ENCODE results near the gene MYBPH. TPM values are rescaled to one million over a fixed set of nuclear protein-coding genes. Genes with fewer than 3 reads are reported as not detected.

Gene MYBPH
- total and polyA plus RNA-seq, 5 experiments from 2014 or later = not detected

DNA sequence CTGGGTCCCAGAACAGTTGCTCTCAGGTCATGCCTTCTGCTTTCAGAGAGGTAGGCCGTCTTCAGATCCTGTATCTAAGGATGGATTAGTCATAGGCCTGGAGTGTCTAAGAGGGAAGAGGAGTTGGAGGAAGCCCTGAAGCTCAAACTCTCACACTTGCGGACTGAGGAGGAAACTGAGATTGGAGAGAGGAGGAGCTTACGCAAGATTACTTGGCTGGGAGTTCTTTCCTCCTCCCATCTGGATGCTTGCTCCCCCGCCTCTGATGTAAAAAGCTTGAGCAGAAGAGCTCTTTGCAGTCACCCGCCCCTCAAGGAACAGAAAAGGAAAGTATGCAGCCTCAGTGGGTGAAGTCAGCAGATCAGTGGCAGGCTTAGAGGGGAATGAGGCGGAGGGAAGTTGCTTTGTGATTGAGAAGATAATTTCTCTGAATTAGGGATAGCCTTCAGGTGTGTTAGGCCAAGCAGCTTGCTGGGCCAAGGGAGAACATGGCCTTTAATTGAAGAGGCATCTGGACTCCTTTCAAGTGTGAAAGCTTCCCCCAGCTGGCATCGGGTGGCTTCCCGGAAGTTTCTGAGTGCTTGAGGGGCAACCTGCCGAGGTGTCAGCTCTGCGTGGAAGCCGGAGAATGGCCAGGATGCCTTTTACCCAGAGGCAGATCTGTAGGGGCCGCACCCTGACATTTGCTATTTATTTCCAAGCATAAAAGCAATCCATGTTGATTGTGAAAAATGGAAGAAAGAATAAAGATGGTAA, 41.5 kb downstream of the MYBPH start:
- H3K4me3 Mint-ChIP-seq = no peak overlapping the region
- H3K27ac Mint-ChIP-seq = no peak overlapping the region
- peaks cover 8 to 32% (median 27%) of the 10 kb centered on the region in 5 donors for H3K27me3 Mint-ChIP-seq
- no peak for ATAC-seq
- no peak for DNase-seq
- no peaks in the 10 kb centered on the region for H3K36me3 Mint-ChIP-seq
- H3K9me3 Mint-ChIP-seq = no peaks in the 10 kb centered on the region
- POLR2A ChIA-PET = no interaction called here
- peaks cover 0 to 12% (median 4%) of the 10 kb centered on the region in 4 donors for H3K4me1 Mint-ChIP-seq

DNA sequence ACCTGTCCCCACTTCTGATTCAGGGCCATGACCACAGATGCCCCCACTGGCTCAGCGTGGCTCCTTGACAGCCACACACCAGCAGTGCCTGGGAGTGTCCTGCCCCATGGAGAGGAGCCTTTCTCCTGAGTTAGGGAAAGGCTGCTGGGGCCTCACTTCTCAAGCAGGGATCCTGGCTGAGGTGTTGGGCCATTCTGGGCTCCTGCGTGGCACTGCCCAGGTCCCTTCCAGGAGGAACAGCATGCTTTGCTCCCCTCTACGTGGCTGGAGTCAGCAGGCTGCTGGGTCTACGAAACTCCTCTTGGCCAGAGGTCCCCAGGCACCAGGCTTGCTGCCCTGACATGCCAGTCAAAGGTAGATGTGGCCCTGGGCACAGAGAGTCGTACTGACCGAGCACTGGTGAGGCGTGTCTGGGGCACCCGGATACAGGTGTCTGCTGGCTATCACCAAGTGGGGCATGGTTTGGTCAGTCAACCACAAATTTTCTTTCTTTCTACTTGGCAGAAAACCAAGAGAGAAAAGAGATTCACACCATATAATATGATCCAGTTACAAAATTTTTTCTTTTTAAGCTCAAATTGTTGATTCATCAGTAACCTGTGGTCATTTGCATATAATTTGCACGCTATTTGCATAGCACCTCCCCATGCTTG, 44.0 kb downstream of the MYBPH start:
- peaks cover 8 to 20% (median 18%) of the 10 kb centered on the region in 4 donors for H3K4me1 Mint-ChIP-seq
- no peak overlapping the region for H3K4me3 Mint-ChIP-seq
- H3K27ac Mint-ChIP-seq = no peak overlapping the region
- no peaks in the 10 kb centered on the region for H3K9me3 Mint-ChIP-seq
- ATAC-seq (no peak), DNase-seq (no peak)
- H3K27me3 Mint-ChIP-seq = peaks cover 19 to 50% (median 42%) of the 10 kb centered on the region in 5 donors
- H3K36me3 Mint-ChIP-seq = no peaks in the 10 kb centered on the region
- POLR2A ChIA-PET = no interaction called here

DNA sequence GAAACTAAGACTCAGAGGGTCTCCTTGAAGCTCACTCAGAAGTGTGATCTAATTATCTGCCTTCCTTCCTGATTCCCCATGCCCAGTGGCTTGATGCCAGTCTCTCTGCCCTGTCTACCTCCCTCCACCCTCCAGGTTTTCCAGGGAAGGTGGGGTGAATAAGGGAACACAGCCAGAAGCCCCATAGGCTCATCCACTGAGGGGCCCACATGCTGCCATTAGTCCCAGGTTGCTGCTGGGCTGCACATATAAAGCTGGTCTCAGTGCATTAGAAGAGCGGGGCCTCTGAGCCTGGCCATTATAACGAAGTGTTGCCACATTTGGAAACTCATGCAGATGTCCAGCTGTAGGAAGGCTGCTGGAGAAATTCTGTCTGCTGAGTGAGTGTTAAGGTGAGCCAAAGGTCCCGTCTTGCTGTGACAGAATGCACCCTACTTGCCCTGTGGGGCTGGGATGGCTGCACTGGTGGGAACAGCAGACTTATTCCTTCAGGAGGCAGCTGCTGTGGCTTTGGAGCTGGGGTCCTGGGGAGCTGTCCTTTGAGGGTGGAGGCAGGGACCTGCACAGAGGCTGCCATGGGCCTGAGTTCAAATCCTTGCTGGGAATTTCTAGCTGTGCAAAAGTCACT, 45.2 kb downstream of the MYBPH start:
- Mint-ChIP-seq H3K36me3 (no peaks in the 10 kb centered on the region), H3K9me3 (no peaks in the 10 kb centered on the region), H3K4me3 (no peak overlapping the region), H3K27ac (peak overlapping the region in 1 of 10 donors; percentile 20), H3K27me3 (peaks cover 25 to 59% (median 50%) of the 10 kb centered on the region in 5 donors), H3K4me1 (peaks cover 11 to 16% (median 13%) of the 10 kb centered on the region in 4 donors)
- DNase-seq (no peak), ATAC-seq (no peak)
- POLR2A ChIA-PET = no interaction called here

DNA sequence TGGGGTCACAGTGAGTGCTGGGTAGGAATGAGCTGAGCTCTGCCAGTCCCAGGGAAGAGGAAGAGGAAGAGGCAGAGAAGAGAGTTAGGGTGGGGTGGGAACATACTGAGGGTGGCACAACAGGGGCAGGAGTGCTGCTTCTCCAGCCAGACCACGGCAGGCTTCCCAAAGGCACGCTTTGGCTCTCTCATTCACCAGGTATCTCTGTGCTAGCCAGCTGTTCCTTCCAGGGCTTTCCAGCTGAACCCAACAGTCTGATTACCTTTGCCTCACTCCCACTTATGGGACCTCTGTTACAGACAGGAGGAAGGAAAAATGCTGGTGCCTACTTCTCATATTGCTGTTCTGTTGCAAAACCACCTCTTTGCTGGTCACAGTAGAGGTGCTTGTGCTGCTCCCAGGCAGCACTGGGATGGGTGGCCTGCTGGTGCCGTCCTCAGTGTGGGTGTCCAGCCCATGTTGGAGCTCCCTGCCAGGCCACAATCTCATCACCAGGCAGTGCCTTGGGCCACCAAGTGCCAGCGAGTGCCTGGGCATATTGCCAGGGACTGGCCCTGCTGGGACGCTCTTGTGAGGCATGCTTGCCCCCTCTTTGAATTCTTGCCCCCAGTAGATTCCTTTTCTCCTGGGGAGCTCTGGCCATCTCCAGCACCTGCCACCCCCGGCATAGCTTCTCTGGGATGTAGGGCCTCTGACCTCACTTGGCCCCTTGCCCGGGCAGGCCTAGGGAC, 46.0 kb downstream of the MYBPH start:
- peak in 1 of 10 donors; percentile 6 for DNase-seq
- POLR2A ChIA-PET = no interaction called here
- no peak for ATAC-seq
- Mint-ChIP-seq H3K9me3 (no peaks in the 10 kb centered on the region), H3K4me3 (no peak overlapping the region), H3K4me1 (peaks cover 11 to 16% (median 13%) of the 10 kb centered on the region in 4 donors), H3K27ac (no peak overlapping the region), H3K27me3 (peaks cover 31 to 66% (median 56%) of the 10 kb centered on the region in 5 donors), H3K36me3 (no peaks in the 10 kb centered on the region)

DNA sequence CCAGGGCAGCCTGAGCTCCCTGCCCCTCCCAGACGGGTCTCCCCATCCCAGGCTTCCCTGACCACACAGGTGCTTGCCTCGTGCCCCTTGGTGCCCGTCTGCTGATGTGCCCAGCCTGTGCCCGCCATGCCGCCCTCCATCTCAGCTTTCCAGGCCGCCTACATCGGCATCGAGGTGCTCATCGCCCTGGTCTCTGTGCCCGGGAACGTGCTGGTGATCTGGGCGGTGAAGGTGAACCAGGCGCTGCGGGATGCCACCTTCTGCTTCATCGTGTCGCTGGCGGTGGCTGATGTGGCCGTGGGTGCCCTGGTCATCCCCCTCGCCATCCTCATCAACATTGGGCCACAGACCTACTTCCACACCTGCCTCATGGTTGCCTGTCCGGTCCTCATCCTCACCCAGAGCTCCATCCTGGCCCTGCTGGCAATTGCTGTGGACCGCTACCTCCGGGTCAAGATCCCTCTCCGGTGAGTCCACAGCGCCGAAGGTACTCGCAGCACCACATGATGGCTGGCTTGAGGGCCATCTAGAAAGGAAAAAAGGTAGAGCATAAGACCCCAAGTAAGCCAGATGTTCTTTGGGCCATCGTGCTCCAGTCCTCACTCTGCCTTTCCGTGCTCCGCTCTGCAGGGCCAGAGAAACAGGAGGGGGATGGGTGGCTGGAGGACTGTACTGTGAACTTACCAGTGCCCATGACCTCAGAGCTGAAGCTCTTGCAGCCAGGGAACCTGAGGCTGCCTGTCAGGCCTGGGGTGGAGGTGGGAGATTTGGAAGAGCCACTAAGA, 46.7 kb downstream of the MYBPH start:
- ATAC-seq = no peak
- Mint-ChIP-seq H3K36me3 (no peaks in the 10 kb centered on the region), H3K27ac (no peak overlapping the region), H3K9me3 (no peaks in the 10 kb centered on the region), H3K4me3 (peak overlapping the region in 2 of 10 donors; percentile 29 to 40), H3K4me1 (peaks cover 11 to 16% (median 13%) of the 10 kb centered on the region in 4 donors), H3K27me3 (peaks cover 33 to 73% (median 60%) of the 10 kb centered on the region in 5 donors)
- POLR2A ChIA-PET = no interaction called here
- peak in 1 of 10 donors; percentile 7 for DNase-seq

DNA sequence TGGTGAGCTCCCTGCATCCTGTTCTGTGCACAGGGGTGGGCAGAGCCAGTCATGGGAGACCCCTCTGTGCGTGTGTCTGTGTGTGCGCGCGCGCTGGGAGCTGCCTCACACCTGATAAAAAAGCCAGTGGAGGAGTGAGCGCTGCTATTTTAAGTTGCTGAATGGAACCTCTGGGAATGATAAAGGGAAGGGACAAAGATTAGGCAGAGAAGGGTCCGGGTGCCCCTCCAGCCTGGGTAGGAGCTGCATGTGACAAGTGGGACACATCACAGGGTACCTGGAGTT, 47.3 kb downstream of the MYBPH start:
- Mint-ChIP-seq H3K36me3 (no peaks in the 10 kb centered on the region), H3K9me3 (no peaks in the 10 kb centered on the region), H3K4me3 (peak overlapping the region in 2 of 10 donors; percentile 47 to 65), H3K27me3 (peaks cover 35 to 78% (median 64%) of the 10 kb centered on the region in 5 donors), H3K4me1 (peaks cover 11 to 16% (median 13%) of the 10 kb centered on the region in 4 donors), H3K27ac (no peak overlapping the region)
- POLR2A ChIA-PET = no interaction called here
- DNase-seq (peak in 1 of 10 donors; percentile 12), ATAC-seq (no peak)

DNA sequence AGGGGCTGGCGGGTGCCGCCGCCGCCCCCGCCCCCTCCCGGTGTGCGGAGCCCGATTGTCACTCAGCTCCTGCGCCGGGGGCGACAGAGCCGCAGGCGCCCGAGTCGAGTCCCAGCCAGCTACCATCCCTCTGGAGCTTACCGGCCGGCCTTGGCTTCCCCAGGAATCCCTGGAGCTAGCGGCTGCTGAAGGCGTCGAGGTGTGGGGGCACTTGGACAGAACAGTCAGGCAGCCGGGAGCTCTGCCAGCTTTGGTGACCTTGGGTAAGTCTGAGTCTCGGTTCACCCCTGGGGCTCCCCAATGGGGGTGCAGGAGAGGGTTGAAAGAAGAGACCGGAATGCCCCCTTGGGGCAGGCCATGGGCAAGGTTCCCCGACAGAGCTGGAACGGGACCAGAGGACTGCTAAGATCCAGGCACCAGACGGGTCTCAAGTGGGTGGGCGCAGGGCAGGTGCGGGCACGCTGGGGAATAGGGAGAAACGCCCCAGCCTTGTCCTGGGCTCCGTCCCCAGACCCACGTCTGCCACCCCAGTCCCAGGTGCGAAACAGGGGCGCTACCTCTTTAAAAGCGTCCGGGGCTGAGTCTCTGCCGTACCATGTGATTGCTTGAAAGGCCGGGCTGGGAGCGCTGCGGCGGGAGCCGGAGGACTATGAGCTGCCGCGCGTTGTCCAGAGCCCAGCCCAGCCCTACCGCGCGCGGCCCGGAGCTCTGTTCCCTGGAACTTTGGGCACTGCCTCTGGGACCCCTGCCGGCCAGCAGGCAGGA, 47.8 kb downstream of the MYBPH start, which contains the start of gene ADORA1:
Gene ADORA1, plus strand, starts transcription at position 61 of the 765 bp plus-strand sequence. CDS start 1,116 bp downstream, outside the sequence.
- Mint-ChIP-seq H3K36me3 (no peaks in the 10 kb centered on the region), H3K4me3 (peak within 1 kb of the TSS in 8 of 10 donors; percentile 33 to 71 (median 64)), H3K4me1 (peaks cover 11 to 16% (median 13%) of the 10 kb centered on the region in 4 donors), H3K27me3 (peaks cover 35 to 79% (median 64%) of the 10 kb centered on the region in 5 donors), H3K27ac (peak within 1 kb of the TSS in 1 of 10 donors; percentile 9), H3K9me3 (no peaks in the 10 kb centered on the region)
- ATAC-seq = no peak
- POLR2A ChIA-PET = no interaction called here
- peak in 1 of 10 donors; percentile 16 for DNase-seq

DNA sequence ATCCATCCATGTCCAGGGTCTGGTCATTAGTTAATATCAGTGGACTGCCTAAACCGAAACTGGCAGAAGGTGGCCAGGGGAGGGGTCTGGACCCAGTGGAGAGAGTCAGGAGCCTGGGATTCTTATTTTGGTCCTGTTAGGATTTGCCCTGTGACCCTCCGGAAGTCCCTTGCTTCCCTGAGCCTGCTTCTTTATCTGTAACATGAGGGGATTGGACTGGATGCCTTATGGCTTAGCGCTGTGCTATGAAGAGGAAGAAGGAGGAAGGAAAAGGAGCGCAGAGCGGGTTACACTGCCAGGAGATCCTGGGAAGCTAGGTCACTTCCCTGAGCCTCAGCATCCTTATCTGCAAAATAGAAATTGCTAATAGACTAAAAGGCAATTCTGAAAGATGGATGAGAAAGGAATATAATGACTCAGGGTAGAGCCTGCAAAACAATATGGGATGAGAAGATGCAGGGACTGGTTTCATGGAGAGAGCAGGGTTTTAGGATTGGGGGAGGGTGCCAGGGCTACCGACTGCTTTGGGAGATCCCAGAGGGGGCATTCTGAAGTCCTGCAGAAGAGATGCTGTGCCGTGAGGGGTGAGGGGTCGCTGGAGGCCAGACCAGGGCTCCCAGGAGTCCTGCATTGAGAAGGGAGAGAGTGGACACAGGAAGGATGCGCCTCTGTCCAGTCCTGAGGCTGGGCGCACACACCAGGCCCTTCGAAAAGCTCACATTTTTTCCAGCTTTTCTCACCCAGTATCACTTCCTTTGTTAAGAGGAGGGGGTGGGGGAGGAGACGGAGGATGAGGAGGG, 48.6 kb downstream of the MYBPH start:
- Mint-ChIP-seq H3K4me3 (peak overlapping the region in 8 of 10 donors; percentile 33 to 71 (median 63)), H3K27ac (peak overlapping the region in 1 of 10 donors; percentile 9)
- DNase-seq = peak in 1 of 10 donors; percentile 6

DNA sequence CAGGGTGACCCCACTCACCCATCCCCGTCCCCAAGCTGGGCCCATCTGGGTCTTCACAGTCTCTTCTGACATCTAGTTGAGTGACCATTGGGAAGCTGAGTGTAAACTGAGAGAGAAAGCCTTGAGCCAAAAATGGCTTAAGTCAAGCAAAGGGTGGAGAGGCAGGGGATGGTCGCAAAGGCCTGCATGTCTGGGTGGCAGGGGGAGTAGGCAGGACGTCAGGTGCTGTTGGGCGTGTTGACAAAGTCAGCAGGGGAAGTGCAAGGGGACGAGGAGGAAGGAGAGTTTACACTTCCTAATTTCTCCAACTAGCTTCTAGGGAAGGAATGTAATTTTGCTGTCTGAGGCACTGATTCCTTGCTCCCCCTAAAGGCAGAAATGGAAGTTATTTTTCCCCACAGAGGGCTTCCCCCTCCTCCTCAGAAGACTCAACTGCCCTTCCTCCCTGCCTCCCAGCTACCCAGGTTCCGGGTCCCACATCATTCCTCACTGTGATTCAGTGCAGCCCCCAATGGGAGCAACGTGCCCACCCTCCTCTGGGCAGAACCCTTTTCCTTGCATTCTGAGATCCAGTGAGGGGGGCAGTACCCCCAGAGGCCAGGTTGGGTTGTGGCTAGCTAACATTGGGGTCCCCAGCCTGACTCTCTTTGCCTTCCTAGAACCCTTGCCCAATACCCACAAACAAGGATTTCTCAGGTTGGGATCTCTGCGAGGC, 49.3 kb downstream of the MYBPH start:
- ATAC-seq = no peak
- peak overlapping the region in 1 of 10 donors; percentile 9 for H3K27ac Mint-ChIP-seq
- peaks cover 40 to 85% (median 70%) of the 10 kb centered on the region in 5 donors for H3K27me3 Mint-ChIP-seq
- POLR2A ChIA-PET = no interaction called here
- no peaks in the 10 kb centered on the region for H3K36me3 Mint-ChIP-seq
- peak in 1 of 10 donors; percentile 11 for DNase-seq
- H3K4me1 Mint-ChIP-seq = peaks cover 16 to 26% (median 17%) of the 10 kb centered on the region in 4 donors
- no peaks in the 10 kb centered on the region for H3K9me3 Mint-ChIP-seq
- H3K4me3 Mint-ChIP-seq = peak overlapping the region in 3 of 10 donors; percentile 43 to 67 (median 62)

More for the DNA sequence above, 48.6 kb downstream of the MYBPH start:
- Mint-ChIP-seq H3K9me3 (no peaks in the 10 kb centered on the region), H3K4me1 (peaks cover 13 to 20% (median 13%) of the 10 kb centered on the region in 4 donors), H3K27me3 (peaks cover 36 to 85% (median 67%) of the 10 kb centered on the region in 5 donors), H3K36me3 (no peaks in the 10 kb centered on the region)
- ATAC-seq = no peak
- POLR2A ChIA-PET = no interaction called here

DNA sequence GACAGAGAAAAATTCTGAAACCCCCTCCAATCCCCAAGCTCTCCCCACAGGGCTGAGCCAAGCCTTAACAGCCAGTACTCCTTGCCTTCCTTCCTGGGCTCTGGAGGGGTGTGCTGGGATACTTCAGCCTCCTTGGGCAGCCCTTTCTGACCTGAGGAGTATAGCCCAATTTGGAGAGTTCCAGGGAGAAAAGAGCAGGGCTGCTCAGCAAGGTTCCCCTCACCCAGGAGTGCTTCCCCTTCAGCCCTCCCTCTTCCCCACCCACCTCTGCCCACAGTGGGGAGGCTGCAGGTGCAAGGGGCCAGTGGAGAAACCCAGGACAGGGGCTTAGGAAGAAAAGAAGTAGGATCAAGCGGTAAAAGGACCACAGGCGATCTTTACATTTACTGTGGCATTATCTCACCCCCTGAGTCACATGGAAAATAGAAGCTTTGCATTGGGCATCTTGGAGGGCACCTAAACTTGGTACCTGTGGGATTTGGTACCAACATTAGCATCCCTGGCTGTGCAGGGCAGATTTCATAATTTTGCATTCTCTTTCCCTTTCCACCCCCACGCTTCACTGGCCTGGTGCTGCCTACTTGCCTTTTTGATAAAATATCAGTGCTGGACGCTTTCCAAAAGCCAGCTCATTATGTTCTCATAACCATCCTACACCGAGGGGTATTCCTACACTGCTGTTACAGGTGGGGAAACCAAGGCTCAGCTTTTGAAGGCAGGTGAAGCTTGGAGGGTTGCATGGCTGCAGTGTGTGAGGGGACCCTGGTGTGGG, 50.9 kb downstream of the MYBPH start:
- no peaks in the 10 kb centered on the region for H3K9me3 Mint-ChIP-seq
- DNase-seq = peak in 1 of 10 donors; percentile 7
- H3K27me3 Mint-ChIP-seq = peaks cover 52 to 92% (median 73%) of the 10 kb centered on the region in 5 donors
- no peak for ATAC-seq
- no peaks in the 10 kb centered on the region for H3K36me3 Mint-ChIP-seq
- POLR2A ChIA-PET = no interaction called here
- peak overlapping the region in 1 of 10 donors; percentile 40 for H3K27ac Mint-ChIP-seq
- peaks cover 16 to 26% (median 18%) of the 10 kb centered on the region in 4 donors for H3K4me1 Mint-ChIP-seq
- no peak overlapping the region for H3K4me3 Mint-ChIP-seq

Measured in naive thymus-derived CD8-positive, alpha-beta T cell (primary cell).